Activated CD4-positive, alpha-beta memory T cell treated with anti-CD3 and anti-CD28 coated beads for 36 hours (primary cell): ENCODE measurements around the gene INA. TPM values are rescaled to one million over a fixed set of nuclear protein-coding genes. Genes with fewer than 3 reads are reported as not detected.

Experiments used
- CTCF ChIA-PET: fragments of 350-600 bp; sonication (Branson Sonifier 250); formaldehyde crosslinking; loops from one replicate; lab custom pipeline; 2021; ENCODE audit warnings: antibody characterized with exemption, inconsistent platforms; lab: Charles Lee
- POLR2A ChIA-PET: fragments of 350-600 bp; sonication (Branson Sonifier 250); formaldehyde crosslinking; loops from one replicate; lab custom pipeline; 2021; ENCODE audit warnings: antibody characterized with exemption; lab: Charles Lee
- DNase-seq: peaks from one replicate; pipeline ENCODE4 v3.0.0-alpha.2; 2020
- H3K27ac Mint-ChIP-seq: one replicate; pipeline ENCODE4 v1.8.0; 2021; ENCODE audit warnings: mixed read lengths
- H3K27me3 Mint-ChIP-seq: one replicate; pipeline ENCODE4 v1.8.0; 2021; ENCODE audit warnings: mixed read lengths
- H3K36me3 Mint-ChIP-seq: one replicate; pipeline ENCODE4 v1.8.0; 2021; ENCODE audit warnings: mixed read lengths
- H3K4me1 Mint-ChIP-seq: one replicate; pipeline ENCODE4 v1.8.0; 2021; ENCODE audit warnings: low read depth, mixed read lengths
- H3K4me3 Mint-ChIP-seq: one replicate; pipeline ENCODE4 v1.8.0; 2021; ENCODE audit warnings: mild to moderate bottlenecking, mixed read lengths
- H3K9me3 Mint-ChIP-seq: one replicate; pipeline ENCODE4 v1.8.0; 2021; ENCODE audit warnings: mixed read lengths
- intact Hi-C: fragments of 100-400 bp; cut with micrococcal nuclease; formaldehyde crosslinking; loops from one replicate; pipeline ENCODE4 v1.15.1; 2023
- total RNA-seq, 2 experiments: library from RNA; stranded (reverse); gene quantifications; one replicate each; pipeline ENCODE4 v1.2.3, GENCODE V29; 2021

The INA gene
- total RNA-seq, 2 experiments from 2014 or later = 0.14 to 0.15 TPM

DNA sequence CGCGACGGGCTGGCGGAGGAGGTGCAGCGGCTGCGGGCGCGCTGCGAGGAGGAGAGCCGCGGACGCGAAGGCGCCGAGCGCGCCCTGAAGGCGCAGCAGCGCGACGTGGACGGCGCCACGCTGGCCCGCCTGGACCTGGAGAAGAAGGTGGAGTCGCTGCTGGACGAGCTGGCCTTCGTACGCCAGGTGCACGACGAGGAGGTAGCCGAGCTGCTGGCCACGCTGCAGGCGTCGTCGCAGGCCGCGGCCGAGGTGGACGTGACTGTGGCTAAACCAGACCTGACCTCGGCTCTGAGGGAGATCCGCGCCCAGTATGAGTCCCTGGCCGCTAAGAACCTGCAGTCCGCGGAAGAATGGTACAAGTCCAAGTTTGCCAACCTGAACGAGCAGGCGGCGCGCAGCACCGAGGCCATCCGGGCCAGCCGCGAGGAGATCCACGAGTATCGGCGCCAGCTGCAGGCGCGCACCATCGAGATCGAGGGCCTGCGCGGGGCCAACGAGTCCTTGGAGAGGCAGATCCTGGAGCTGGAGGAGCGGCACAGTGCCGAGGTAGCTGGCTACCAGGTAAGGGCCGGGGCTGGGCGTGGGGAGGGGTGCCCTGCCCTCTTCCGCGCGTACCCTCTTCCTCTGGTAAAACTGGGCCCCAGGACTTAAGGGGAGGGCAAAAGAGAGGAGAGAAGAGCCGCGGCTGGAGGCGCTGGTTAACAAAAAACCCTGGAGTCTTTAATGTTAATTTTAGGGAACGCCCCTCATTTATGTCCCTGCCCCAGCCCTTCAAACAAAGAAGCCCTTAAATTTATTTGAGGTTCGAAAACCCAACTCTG, 987 bp downstream of the INA start:
- Mint-ChIP-seq H3K27ac (no peak overlapping the region), H3K4me3 (no peak overlapping the region), H3K4me1 (peaks cover 7% of the 10 kb centered on the region), H3K36me3 (peaks cover 4% of the 10 kb centered on the region), H3K27me3 (peaks cover 63% of the 10 kb centered on the region), H3K9me3 (peaks cover 3% of the 10 kb centered on the region)
- no peak for DNase-seq
- CTCF ChIA-PET = interaction anchor here (0.7 to 1.6 kb wide), 6 partner anchors 10 to 361 kb away, joined by 3 to 9 read pairs (median 4); partner anchors contain the start of gene CNNM2
- intact Hi-C loops = no loop called here
- POLR2A ChIA-PET = no interaction called here

DNA sequence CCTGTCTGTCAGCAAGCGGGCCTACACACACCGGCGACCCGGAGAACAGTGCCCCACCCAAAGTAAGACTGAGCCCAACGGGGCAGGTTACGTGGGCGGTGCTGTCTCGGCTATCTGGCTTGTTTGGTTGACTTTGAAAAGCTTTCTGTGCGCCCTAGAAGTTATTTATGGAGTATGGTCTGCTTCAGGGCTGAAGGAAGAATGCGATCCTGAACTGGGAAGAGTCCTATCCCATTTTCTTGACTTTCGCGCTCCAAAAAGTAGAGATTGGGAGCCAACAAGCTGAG, 1.5 kb downstream of the INA start:
- Mint-ChIP-seq H3K4me1 (peaks cover 7% of the 10 kb centered on the region), H3K27me3 (peaks cover 61% of the 10 kb centered on the region), H3K27ac (no peak overlapping the region), H3K4me3 (no peak overlapping the region), H3K9me3 (peaks cover 3% of the 10 kb centered on the region), H3K36me3 (peaks cover 4% of the 10 kb centered on the region)
- DNase-seq = no peak
- intact Hi-C loops = no loop called here
- CTCF ChIA-PET = no interaction called here
- POLR2A ChIA-PET = no interaction called here

DNA sequence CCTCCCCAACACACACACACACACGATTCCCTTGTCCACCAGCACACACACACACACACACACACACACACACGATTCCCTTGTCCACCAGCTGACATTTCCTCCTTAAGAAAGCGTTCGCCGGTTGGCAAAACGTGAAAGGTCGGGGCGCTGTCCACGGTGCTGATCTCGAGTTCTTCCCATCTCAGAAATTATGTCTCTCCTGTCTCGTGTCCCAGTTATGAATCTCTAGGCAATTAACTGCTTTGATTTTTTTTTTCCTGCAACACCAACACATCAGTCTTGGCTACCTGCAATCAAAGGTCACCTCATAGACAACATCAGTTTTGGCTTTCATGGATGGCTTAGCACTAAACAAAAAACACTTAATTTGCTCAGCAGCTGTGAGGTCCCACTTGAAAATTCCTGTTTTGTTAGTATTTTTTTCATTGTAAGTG, 1.9 kb downstream of the INA start:
- H3K4me3 Mint-ChIP-seq = peak overlapping the region; percentile 23
- peaks cover 57% of the 10 kb centered on the region for H3K27me3 Mint-ChIP-seq
- H3K27ac Mint-ChIP-seq = no peak overlapping the region
- intact Hi-C loops = no loop called here
- ChIA-PET POLR2A (no interaction called here), CTCF (interaction anchor here (1.4 kb wide), 1 partner anchor 14 kb away, joined by 5 read pairs; no protein-coding TSS in a partner anchor)
- H3K36me3 Mint-ChIP-seq = peaks cover 4% of the 10 kb centered on the region
- DNase-seq = peak; percentile 64
- peaks cover 7% of the 10 kb centered on the region for H3K4me1 Mint-ChIP-seq
- H3K9me3 Mint-ChIP-seq = peaks cover 3% of the 10 kb centered on the region

DNA sequence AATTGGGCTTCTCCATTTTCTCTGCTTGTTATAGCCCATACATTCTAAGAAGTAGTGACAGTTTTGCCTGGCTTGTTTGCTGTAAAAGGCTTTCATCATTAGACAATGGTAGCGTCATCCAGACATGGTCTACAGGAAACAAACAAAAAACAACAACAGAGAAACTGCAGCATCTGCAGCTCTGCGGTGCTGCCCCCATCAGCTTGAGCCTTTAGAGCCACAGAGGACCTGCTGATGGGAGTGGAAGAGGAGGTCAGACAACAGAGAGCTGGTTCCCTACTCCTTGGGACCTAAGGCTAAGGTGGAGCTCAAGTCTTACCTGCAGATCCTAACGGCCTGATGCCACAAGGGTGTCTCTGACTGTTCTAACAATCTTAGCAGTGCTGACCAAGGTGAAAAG, 3.1 kb downstream of the INA start:
- Mint-ChIP-seq H3K4me1 (peaks cover 7% of the 10 kb centered on the region), H3K27ac (no peak overlapping the region), H3K36me3 (peaks cover 4% of the 10 kb centered on the region), H3K27me3 (peaks cover 58% of the 10 kb centered on the region), H3K4me3 (no peak overlapping the region), H3K9me3 (peaks cover 3% of the 10 kb centered on the region)
- intact Hi-C loops = no loop called here
- DNase-seq = no peak
- POLR2A ChIA-PET = no interaction called here
- CTCF ChIA-PET = interaction anchor here (0.6 to 1.4 kb wide), 5 partner anchors 11 to 54 kb away, joined by 3 to 5 read pairs (median 3); no protein-coding TSS in a partner anchor

DNA sequence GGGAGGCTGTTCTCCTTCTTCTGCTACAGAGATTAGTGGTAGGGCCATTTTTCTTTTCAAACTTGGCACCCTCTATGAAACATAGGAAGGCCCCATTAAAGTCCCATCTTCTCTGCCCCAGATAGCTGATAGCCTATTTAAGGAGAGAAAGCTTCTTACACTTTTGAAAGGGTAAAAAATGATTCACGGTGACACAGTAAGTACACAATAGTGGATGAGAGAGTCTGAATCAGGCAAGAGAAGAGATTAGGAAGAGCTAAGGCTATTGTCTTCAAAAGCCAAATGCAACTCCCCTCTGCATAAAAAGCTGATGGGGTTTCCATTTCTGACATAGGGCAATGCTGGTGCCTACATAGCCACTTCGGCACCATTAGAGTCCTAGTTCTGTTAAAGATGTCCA, 3.6 kb downstream of the INA start:
- no peak for DNase-seq
- Mint-ChIP-seq H3K9me3 (peaks cover 3% of the 10 kb centered on the region), H3K4me3 (no peak overlapping the region), H3K27ac (no peak overlapping the region), H3K4me1 (peaks cover 7% of the 10 kb centered on the region), H3K36me3 (peaks cover 4% of the 10 kb centered on the region), H3K27me3 (peaks cover 54% of the 10 kb centered on the region)
- intact Hi-C loops = no loop called here
- ChIA-PET POLR2A (no interaction called here), CTCF (interaction anchor here (1.1 to 1.4 kb wide), 3 partner anchors 10 to 34 kb away, joined by 3 to 4 read pairs (median 3); no protein-coding TSS in a partner anchor)

DNA sequence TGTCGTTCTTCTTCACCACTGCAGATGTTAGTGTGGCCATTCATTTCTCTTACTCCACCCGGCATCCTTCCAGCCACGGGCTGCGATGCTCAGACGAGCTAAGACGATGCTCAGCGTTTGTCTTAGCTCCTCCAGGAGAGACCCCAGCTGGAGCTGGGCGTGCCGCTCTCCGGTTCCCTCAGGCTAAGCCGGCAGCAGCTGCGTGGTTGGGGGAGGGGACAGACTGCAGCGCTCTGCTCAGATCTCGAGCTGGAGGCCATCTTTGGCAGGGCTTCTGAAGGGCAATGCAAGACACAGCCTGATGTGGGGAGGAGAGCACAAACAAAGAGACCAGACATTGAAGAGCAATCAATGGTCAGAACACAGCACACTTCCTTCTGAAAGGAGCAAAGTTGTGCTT, 4.8 kb downstream of the INA start:
- ChIA-PET POLR2A (no interaction called here), CTCF (interaction anchor here (0.5 kb wide), 1 partner anchor 1417 kb away, joined by 3 read pairs; no protein-coding TSS in a partner anchor)
- H3K27ac Mint-ChIP-seq = no peak overlapping the region
- DNase-seq = no peak
- H3K4me3 Mint-ChIP-seq = no peak overlapping the region
- peaks cover 3% of the 10 kb centered on the region for H3K9me3 Mint-ChIP-seq
- H3K36me3 Mint-ChIP-seq = peaks cover 4% of the 10 kb centered on the region
- H3K4me1 Mint-ChIP-seq = peaks cover 6% of the 10 kb centered on the region
- intact Hi-C loops = no loop called here
- H3K27me3 Mint-ChIP-seq = peaks cover 45% of the 10 kb centered on the region

DNA sequence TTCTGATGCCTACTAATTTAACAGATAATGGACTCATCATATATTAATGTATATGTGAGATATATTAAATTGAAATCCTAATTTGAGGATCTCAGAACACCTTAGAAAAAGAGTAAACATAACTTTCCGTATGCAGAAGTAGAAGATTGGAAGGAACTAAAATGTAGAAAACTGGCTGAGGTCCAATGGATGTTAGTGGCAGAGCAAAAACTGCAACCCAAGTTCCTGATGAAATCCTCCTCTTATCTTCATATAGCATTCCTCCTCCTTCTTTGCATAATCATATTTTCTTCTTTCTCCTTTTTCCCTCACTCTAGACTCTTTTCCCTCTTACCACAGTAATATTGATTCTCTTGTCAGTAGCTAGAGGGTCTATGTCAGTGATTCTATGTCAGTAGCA, 6.0 kb downstream of the INA start:
- intact Hi-C loops = no loop called here
- Mint-ChIP-seq H3K9me3 (peaks cover 3% of the 10 kb centered on the region), H3K27me3 (peaks cover 46% of the 10 kb centered on the region), H3K36me3 (peaks cover 4% of the 10 kb centered on the region), H3K4me1 (peaks cover 5% of the 10 kb centered on the region), H3K27ac (no peak overlapping the region), H3K4me3 (no peak overlapping the region)
- no peak for DNase-seq
- POLR2A ChIA-PET = no interaction called here
- CTCF ChIA-PET = interaction anchor here (0.6 kb wide), 1 partner anchor 100 kb away, joined by 3 read pairs; no protein-coding TSS in a partner anchor

DNA sequence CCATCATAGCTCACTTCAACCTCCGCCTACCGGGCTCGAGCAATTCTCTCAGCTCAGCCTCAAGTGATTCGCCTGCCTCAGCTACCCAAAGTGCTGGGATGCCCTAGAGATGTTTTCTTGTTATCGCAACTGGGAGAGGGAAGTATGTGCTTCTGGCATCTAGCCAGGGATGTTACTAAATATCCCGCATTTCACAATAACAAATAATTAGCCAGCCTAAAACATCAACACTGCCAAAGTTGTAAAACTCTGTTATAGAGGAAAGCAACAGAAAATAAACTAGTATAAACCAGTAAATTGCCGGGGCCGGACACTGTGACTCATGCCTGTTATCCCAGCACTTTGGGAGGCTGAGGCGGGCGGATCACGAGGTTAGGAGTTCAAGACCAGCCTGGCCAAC, 7.2 kb downstream of the INA start:
- peaks cover under 1% of the 10 kb centered on the region for H3K4me1 Mint-ChIP-seq
- ChIA-PET CTCF (no interaction called here), POLR2A (no interaction called here)
- intact Hi-C loops = no loop called here
- H3K27me3 Mint-ChIP-seq = peaks cover 37% of the 10 kb centered on the region
- H3K27ac Mint-ChIP-seq = no peak overlapping the region
- H3K9me3 Mint-ChIP-seq = no peaks in the 10 kb centered on the region
- H3K36me3 Mint-ChIP-seq = no peaks in the 10 kb centered on the region
- no peak for DNase-seq
- H3K4me3 Mint-ChIP-seq = no peak overlapping the region

DNA sequence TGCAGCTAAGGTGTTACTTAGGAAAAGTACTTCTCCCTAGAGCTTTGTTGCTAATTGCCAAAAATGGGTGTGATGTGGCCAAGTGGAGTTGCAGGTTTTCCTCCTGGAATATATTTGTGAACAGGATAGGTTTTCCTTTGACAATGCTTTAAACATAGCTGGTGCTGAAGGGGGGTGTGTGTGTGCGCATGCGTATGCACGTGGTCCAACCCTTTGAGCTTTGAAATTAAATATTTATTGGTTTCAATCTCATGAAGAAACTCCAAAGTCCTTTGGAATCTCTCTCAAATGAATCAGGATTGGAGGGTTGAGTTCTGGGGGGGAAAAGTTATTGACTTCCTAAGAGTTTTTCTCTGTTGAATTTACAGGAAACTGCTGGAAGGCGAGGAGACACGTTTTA, 11.1 kb downstream of the INA start:
- Mint-ChIP-seq H3K36me3 (no peaks in the 10 kb centered on the region), H3K4me3 (no peak overlapping the region), H3K4me1 (no peaks in the 10 kb centered on the region), H3K27ac (no peak overlapping the region), H3K27me3 (peaks cover 16% of the 10 kb centered on the region), H3K9me3 (no peaks in the 10 kb centered on the region)
- ChIA-PET POLR2A (no interaction called here), CTCF (interaction anchor here (1.2 kb wide), 1 partner anchor 11 kb away, joined by 4 read pairs; the partner anchor contains the start of gene INA)
- no peak for DNase-seq
- intact Hi-C loops = no loop called here

DNA sequence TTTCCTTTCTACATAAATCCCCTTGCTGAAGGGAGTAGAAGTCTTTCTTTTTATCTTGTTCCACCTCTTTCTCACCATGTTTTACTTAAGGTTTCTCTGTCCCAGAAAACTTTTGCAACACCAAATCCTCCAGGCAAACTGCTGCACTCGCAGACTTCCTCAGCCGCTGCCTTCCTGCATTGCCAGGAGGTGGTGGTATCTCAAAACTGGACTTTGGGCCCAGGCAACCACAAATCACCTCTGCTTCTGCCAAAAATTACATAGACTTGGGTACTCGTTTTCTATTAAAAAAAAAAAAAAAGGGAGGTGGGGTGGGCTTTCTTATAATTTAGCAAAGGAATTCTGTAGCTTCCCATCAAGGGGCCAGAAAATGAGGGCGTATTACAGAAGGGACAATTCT, 14.7 kb downstream of the INA start:
- Mint-ChIP-seq H3K4me3 (no peak overlapping the region), H3K36me3 (no peaks in the 10 kb centered on the region), H3K27ac (no peak overlapping the region), H3K27me3 (peaks cover 12% of the 10 kb centered on the region), H3K4me1 (no peaks in the 10 kb centered on the region), H3K9me3 (no peaks in the 10 kb centered on the region)
- no peak for DNase-seq
- CTCF ChIA-PET = interaction anchor here (0.7 to 1.7 kb wide), 2 partner anchors 12 to 14 kb away, joined by 5 read pairs; no protein-coding TSS in a partner anchor
- intact Hi-C loops = no loop called here
- POLR2A ChIA-PET = no interaction called here

DNA sequence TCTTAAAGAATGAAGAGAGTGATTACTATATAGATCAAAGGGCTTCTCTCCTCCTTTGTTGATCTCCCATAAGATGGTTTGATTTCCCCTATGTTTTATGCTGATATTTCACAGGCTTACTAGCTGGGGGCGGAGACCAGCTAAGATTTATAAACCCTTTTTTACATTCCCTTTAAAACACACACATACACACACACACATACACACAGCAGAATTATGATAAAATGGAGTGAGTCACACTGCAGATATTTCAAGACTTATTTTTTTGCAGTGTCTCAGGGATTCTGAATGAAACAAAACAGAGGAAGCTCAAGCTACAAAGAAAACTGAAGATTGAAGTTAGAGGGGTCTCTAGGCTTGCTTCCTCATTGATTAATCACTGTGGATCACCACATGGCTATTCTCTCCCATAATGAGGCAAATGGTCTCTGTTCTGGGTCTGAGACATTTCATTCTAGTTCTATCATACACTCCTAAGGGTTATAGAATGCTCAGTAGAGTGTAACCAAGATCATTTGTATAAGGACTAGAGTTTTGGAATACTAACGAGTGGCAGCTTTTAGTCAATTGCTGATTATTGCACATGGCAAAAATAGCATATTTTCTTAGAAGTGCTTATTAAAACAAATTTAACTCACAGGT, 18.6 kb downstream of the INA start:
- intact Hi-C loops = no loop called here

DNA sequence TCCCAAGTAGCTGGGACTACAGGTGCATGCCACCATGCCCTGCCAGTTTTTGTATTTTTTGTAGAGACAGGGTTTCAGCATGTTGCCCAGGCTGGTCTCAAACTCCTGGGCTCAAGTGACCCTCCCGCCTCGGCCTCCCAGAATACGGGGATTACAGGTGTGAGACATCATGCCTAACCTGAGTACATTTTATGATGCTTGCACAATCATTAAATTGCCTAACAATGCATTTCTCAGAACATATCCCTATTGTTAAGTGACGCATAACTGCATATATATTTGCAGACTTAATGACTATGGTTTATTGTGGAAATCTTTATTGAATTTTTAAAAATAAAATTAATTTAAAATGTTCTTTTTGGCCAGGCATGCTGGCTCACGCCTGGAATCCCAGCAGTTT, 30.7 kb downstream of the INA start:
- intact Hi-C loops = no loop called here
- no peak overlapping the region for H3K4me3 Mint-ChIP-seq
- no peak for DNase-seq
- POLR2A ChIA-PET = interaction anchor here (0.7 kb wide), 1 partner anchor 543 kb away, joined by 3 read pairs; no protein-coding TSS in a partner anchor
- no peaks in the 10 kb centered on the region for H3K27me3 Mint-ChIP-seq
- no peaks in the 10 kb centered on the region for H3K9me3 Mint-ChIP-seq
- H3K27ac Mint-ChIP-seq = no peak overlapping the region
- no peaks in the 10 kb centered on the region for H3K4me1 Mint-ChIP-seq
- CTCF ChIA-PET = no interaction called here
- H3K36me3 Mint-ChIP-seq = peaks cover 41% of the 10 kb centered on the region

More for the DNA sequence above, 18.6 kb downstream of the INA start:
- H3K4me1 Mint-ChIP-seq = no peaks in the 10 kb centered on the region
- ChIA-PET CTCF (no interaction called here), POLR2A (no interaction called here)
- H3K4me3 Mint-ChIP-seq = no peak overlapping the region
- no peaks in the 10 kb centered on the region for H3K9me3 Mint-ChIP-seq
- peaks cover 7% of the 10 kb centered on the region for H3K27me3 Mint-ChIP-seq
- H3K27ac Mint-ChIP-seq = no peak overlapping the region
- H3K36me3 Mint-ChIP-seq = no peaks in the 10 kb centered on the region
- DNase-seq = no peak
